GM23338 (cell line): ENCODE measurements around the gene PLBD2. TPM values are rescaled to one million over a fixed set of nuclear protein-coding genes. Genes with fewer than 3 reads are reported as not detected.

Experiments used
- ATAC-seq: fragments of 200-7000 bp; cut with Tn5 transposase; 3 replicates; pipeline ENCODE4 v1.9.1; 2020
- DNase-seq: peaks from one replicate; pipeline ENCODE4 v3.0.0-alpha.2; 2015; ENCODE audit warnings: low spot score
- H2AFZ ChIP-seq: fragments of 200-600 bp; sonication (generic); 2 replicates; pipeline ENCODE4 v1.8.0; 2016; ENCODE audit warnings: antibody characterized with exemption, mild to moderate bottlenecking, moderate library complexity
- H3F3A ChIP-seq: fragments of 200-600 bp; sonication (generic); replicated peaks from 2 replicates; pipeline ENCODE4 v1.8.0; 2017; ENCODE audit warnings: antibody characterized with exemption, mixed run types, low read depth
- H3K27ac ChIP-seq: fragments of 200-600 bp; sonication (generic); 2 replicates; pipeline ENCODE4 v1.6.1; 2016; ENCODE audit warnings: low read depth
- H3K27me3 ChIP-seq: fragments of 200-600 bp; sonication (generic); 2 replicates; pipeline ENCODE4 v1.8.0; 2016; ENCODE audit warnings: mild to moderate bottlenecking, mixed run types, moderate library complexity; ENCODE audit not compliant: insufficient read depth
- H3K36me3 ChIP-seq: fragments of 200-600 bp; sonication (generic); 2 replicates; pipeline ENCODE4 v1.8.0; 2016; ENCODE audit warnings: mild to moderate bottlenecking; ENCODE audit not compliant: insufficient read depth
- H3K4me1 ChIP-seq: fragments of 200-600 bp; sonication (generic); 2 replicates; pipeline ENCODE4 v1.8.0; 2016; ENCODE audit warnings: mild to moderate bottlenecking, moderate library complexity; ENCODE audit not compliant: insufficient read depth
- H3K4me2 ChIP-seq: fragments of 200-600 bp; sonication (generic); 2 replicates; pipeline ENCODE4 v1.7.1; 2017; ENCODE audit warnings: mixed run types
- H3K4me3 ChIP-seq: fragments of 200-600 bp; sonication (generic); 2 replicates; pipeline ENCODE4 v1.6.1; 2016; ENCODE audit warnings: mixed run types
- H3K79me2 ChIP-seq: fragments of 200-600 bp; sonication (generic); replicated peaks from 2 replicates; pipeline ENCODE4 v1.8.0; 2017; ENCODE audit warnings: mild to moderate bottlenecking; ENCODE audit not compliant: insufficient read depth
- H3K9me2 ChIP-seq: fragments of 200-600 bp; sonication (generic); 2 replicates; pipeline ENCODE4 v1.8.0; 2017; ENCODE audit not compliant: insufficient read depth
- H4K20me1 ChIP-seq: fragments of 200-600 bp; sonication (generic); replicated peaks from 2 replicates; pipeline ENCODE4 v1.8.0; 2017; ENCODE audit warnings: mild to moderate bottlenecking; ENCODE audit not compliant: insufficient read depth
- H3K27ac Mint-ChIP-seq: 2 replicates; pipeline ENCODE4 v1.8.0; 2020; ENCODE audit warnings: inconsistent platforms, mild to moderate bottlenecking, moderate library complexity, mixed read lengths
- H3K27me3 Mint-ChIP-seq: 3 replicates; pipeline ENCODE4 v1.8.0; 2022; ENCODE audit warnings: low read depth, mild to moderate bottlenecking, moderate library complexity, mixed read lengths, inconsistent platforms; ENCODE audit not compliant: insufficient read depth, poor library complexity
- H3K36me3 Mint-ChIP-seq: 3 replicates; pipeline ENCODE4 v1.8.0; 2021; ENCODE audit warnings: low read depth, mild to moderate bottlenecking, inconsistent platforms, moderate library complexity, mixed read lengths
- H3K4me1 Mint-ChIP-seq: 3 replicates; pipeline ENCODE4 v1.8.0; 2020; ENCODE audit warnings: mild to moderate bottlenecking, inconsistent platforms, mixed read lengths
- H3K4me3 Mint-ChIP-seq: 3 replicates; pipeline ENCODE4 v1.8.0; 2021; ENCODE audit warnings: moderate library complexity, mild to moderate bottlenecking, inconsistent platforms, mixed read lengths
- H3K9me3 Mint-ChIP-seq: 3 replicates; pipeline ENCODE4 v1.8.0; 2020; ENCODE audit warnings: moderate library complexity, mild to moderate bottlenecking, inconsistent platforms, mixed read lengths
- CREB1 ChIP-seq: fragments of 250-450 bp; sonication (Bioruptor Pico); IDR thresholded peaks from 2 replicates; pipeline ENCODE4 v1.5.0; 2020; ENCODE audit warnings: low read depth, mild to moderate bottlenecking, moderate library complexity
- CTCF ChIP-seq, 2 experiments: fragments of 200-600 bp in 1 of 2; sonication (generic) in 1 of 2; conservative IDR thresholded peaks; 2 replicates each; pipeline versions ENCODE4 v1.5.1 to v1.6.1; 2016 to 2017; ENCODE audit warnings: antibody characterized with exemption in 2 of 2, low read depth in 2 of 2, mild to moderate bottlenecking in 2 of 2, moderate library complexity in 1 of 2
- EZH2 ChIP-seq: fragments of 200-600 bp; sonication (generic); IDR thresholded peaks from one replicate; pipeline ENCODE4 v1.8.0; 2017; ENCODE audit warnings: antibody characterized with exemption, mild to moderate bottlenecking, low read depth; ENCODE audit not compliant: unreplicated experiment
- JUNB ChIP-seq: IDR thresholded peaks from one replicate; pipeline ENCODE4 v1.6.1; 2016; ENCODE audit warnings: antibody characterized with exemption; ENCODE audit not compliant: unreplicated experiment
- POLR2AphosphoS5 ChIP-seq: IDR thresholded peaks from 2 replicates; pipeline ENCODE4 v1.6.1; 2016; ENCODE audit warnings: antibody characterized with exemption, low read depth
- ZNF462 ChIP-seq: fragments of 250-450 bp; sonication (Bioruptor Pico); IDR thresholded peaks from 2 replicates; pipeline ENCODE4 v1.5.0; 2020; ENCODE audit warnings: mild to moderate bottlenecking, moderate library complexity
- polyA plus RNA-seq: library from polyadenylated mRNA; unstranded; fragments of >200 nt; fragmentation: Nextera tagmentation; extraction: Ambion mirVana; gene quantifications from 2 replicates; pipeline ENCODE4 v1.2.1, GENCODE V29; 2016
- total RNA-seq: library from RNA; depleted of rRNA; stranded (reverse); fragments of >200 nt; shearing (Covaris generic); gene quantifications from 2 replicates; pipeline ENCODE4 v1.2.3, GENCODE V29; 2014

PLBD2 gene
- total and polyA plus RNA-seq, 2 experiments from 2014 or later = 10.2 to 37.1 TPM

- TF ChIP-seq ZNF462 (CRISPR knock-in tag) (no peak), CTCF (conservative IDR thresholded peaks at IDR 0.05; ENCODE audit: low read depth in 2 of 2) (no peak), CREB1 (no peak), POLR2AphosphoS5 (no peak)
Measured at GRCh38 chr12:113365639-113366395, 7.4 kb downstream of the PLBD2 start (continued).

GRCh38 chr12:113366827-113367226 lies 8.4 kb downstream of the PLBD2 start:
- Histone ChIP-seq H3K27me3 (no peaks in the 10 kb centered on the region), H3K9me2 (no peaks in the 10 kb centered on the region), H2AFZ (no peak overlapping the region), H3K4me1 (no peaks in the 10 kb centered on the region), H3K36me3 (no peaks in the 10 kb centered on the region), H3K79me2 (no peaks in the 10 kb centered on the region), H4K20me1 (peaks cover 4% of the 10 kb centered on the region; the same call in 1 of the 2 replicates), H3K4me2 (no peak overlapping the region), H3F3A (no peaks in the 10 kb centered on the region), H3K27ac (no peak overlapping the region), H3K4me3 (no peak overlapping the region)
- TF ChIP-seq ZNF462 (CRISPR knock-in tag) = no peak
- no peak for TF ChIP-seq POLR2AphosphoS5
- no peak for TF ChIP-seq CREB1
- no peak for TF ChIP-seq EZH2
- TF ChIP-seq JUNB = no peak
- ATAC-seq (no peak), DNase-seq (no peak)
- H3K27ac Mint-ChIP-seq = no peak overlapping the region; the same call in 1 of the 2 replicates
- H3K4me3 Mint-ChIP-seq = no peak overlapping the region
- H3K9me3 Mint-ChIP-seq = no peaks in the 10 kb centered on the region; the same call in 2 of the 3 replicates
- H3K36me3 Mint-ChIP-seq = peaks cover 3% of the 10 kb centered on the region; the same call in 2 of the 3 replicates
- H3K27me3 Mint-ChIP-seq = peaks cover 10% of the 10 kb centered on the region
- H3K4me1 Mint-ChIP-seq = no peaks in the 10 kb centered on the region; the same call in 1 of the 3 replicates
